ES-I3 (cell line): ENCODE results near the gene SMARCD3.

Experiments
- H3K36me3 ChIP-seq: 2 replicates; pipeline ENCODE4 v1.6.1; 2013; ENCODE audit warnings: mild to moderate bottlenecking, low read length, control low read depth, moderate library complexity; ENCODE audit not compliant: insufficient read depth
- H3K4me1 ChIP-seq: 2 replicates; pipeline ENCODE4 v1.6.1; 2013; ENCODE audit warnings: mild to moderate bottlenecking, control low read depth, low read length; ENCODE audit not compliant: insufficient read depth
- H3K9ac ChIP-seq: 2 replicates; pipeline ENCODE4 v1.6.1; 2013; ENCODE audit warnings: low read depth, mild to moderate bottlenecking, low read length, moderate library complexity
- H3K9me3 ChIP-seq: 2 replicates; pipeline ENCODE4 v1.6.1; 2013; ENCODE audit warnings: mild to moderate bottlenecking, low read length, moderate library complexity; ENCODE audit not compliant: control insufficient read depth, insufficient read depth

Gene SMARCD3

GRCh38 chr7:151248346-151249033 is at the start of gene SMARCD3:
TSS of gene SMARCD3 (minus strand) at chr7:151248694. CDS start at chr7:151248562, 132 bp downstream.
- Histone ChIP-seq H3K9me3 (no peaks in the 10 kb centered on the region; the same call in 1 of the 2 replicates), H3K9ac (peak within 1 kb of the TSS; percentile 56; the same call in 1 of the 2 replicates), H3K36me3 (no peaks in the 10 kb centered on the region), H3K4me1 (peaks cover 13% of the 10 kb centered on the region)

DNA sequence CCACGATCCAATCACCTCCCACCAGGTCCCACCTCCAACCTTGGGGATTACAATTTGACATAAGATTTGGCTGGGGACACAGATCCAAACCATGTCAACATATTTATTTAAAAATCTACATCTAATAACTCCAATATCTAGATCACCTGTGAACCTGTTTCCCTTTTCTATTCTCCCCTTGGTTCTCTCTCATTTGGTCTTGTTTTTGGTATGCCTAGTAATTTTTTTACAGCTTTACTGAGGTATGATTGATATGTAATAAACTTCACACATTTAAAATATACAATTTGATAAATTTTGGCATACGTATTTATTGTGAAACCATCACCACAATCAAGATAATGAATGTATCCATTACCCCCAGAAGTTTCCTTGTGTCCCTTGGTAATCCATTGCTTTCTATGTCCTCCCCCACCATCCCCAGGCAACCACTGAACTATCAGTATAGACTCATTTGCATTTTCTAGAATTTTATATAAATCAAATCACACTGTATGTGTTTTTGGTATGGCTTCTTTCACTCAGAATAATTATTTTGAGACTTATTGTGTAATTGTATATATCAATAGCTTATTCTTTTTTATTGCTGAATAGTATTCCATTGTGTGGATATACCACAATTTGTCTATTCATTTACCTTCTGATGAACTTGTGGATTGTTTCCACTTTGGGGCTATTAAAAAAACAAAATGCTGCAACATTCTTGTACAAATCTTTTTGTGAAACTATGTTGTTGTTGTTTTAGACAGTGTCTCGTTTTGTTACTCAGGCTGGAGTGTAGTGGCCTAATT is 47.9 kb upstream of the SMARCD3 start:
- H3K4me1 ChIP-seq = no peaks in the 10 kb centered on the region
- no peaks in the 10 kb centered on the region for H3K9me3 ChIP-seq
- H3K36me3 ChIP-seq = no peaks in the 10 kb centered on the region
- no peak overlapping the region for H3K9ac ChIP-seq

DNA sequence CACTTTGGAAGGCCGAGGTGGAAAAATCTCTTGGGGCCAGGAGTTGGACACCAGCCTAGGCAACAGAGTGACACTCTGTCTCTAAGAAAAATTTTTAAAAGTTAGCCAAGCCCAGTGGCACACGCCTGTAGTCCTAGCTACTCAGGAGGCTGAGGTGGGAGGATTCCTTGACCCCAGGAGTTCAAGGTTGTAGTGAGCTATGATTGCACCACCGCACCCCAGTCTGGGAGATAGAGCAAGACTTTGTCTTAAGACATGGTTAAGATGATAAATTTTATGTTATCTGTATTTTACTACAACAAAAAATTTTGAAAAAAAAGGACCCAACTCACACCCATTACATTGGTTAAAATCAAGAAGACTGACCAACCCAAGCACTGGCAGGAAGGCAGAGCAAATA is 44.4 kb upstream of the SMARCD3 start:
- Histone ChIP-seq H3K9me3 (no peaks in the 10 kb centered on the region), H3K9ac (no peak overlapping the region), H3K4me1 (no peaks in the 10 kb centered on the region), H3K36me3 (no peaks in the 10 kb centered on the region)

DNA sequence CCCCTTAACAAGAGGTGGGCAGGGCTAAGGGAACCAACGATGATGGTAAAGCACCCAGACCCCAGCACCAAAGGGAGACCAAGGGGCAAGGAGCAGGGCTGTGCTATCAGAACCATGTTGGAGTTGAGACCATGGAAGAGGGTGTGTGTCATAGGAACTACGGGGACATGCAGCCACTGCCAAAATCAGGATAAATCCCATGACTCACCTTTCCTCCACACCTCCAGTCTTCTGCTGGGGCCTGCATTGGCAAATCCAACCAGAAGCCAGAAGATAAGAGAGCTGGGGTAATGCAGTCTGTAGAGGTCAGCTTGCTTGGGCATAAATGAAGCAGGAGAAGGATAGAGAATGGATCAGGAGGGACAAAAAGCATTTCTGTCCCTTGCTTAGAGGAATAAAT is 42.7 kb upstream of the SMARCD3 start:
- Histone ChIP-seq H3K4me1 (no peaks in the 10 kb centered on the region), H3K36me3 (no peaks in the 10 kb centered on the region), H3K9ac (no peak overlapping the region), H3K9me3 (no peaks in the 10 kb centered on the region)

GRCh38 chr7:151290355-151290760 is 41.9 kb upstream of the SMARCD3 start:
- Histone ChIP-seq H3K36me3 (no peaks in the 10 kb centered on the region), H3K9me3 (no peaks in the 10 kb centered on the region), H3K9ac (no peak overlapping the region), H3K4me1 (no peaks in the 10 kb centered on the region)

- Histone ChIP-seq H3K36me3 (no peaks in the 10 kb centered on the region), H3K9ac (no peak overlapping the region), H3K9me3 (no peaks in the 10 kb centered on the region), H3K4me1 (no peaks in the 10 kb centered on the region)
Observed at GRCh38 chr7:151289891-151290290, 41.4 kb upstream of the SMARCD3 start.

GRCh38 chr7:151286148-151286547 is 37.7 kb upstream of the SMARCD3 start:
- no peak overlapping the region for H3K9ac ChIP-seq
- H3K36me3 ChIP-seq = no peaks in the 10 kb centered on the region
- no peaks in the 10 kb centered on the region for H3K4me1 ChIP-seq
- no peaks in the 10 kb centered on the region for H3K9me3 ChIP-seq

GRCh38 chr7:151283302-151283701 is 34.8 kb upstream of the SMARCD3 start:
- Histone ChIP-seq H3K36me3 (no peaks in the 10 kb centered on the region), H3K9ac (no peak overlapping the region), H3K9me3 (no peaks in the 10 kb centered on the region), H3K4me1 (no peaks in the 10 kb centered on the region)

- Histone ChIP-seq H3K9ac (no peak overlapping the region), H3K9me3 (no peaks in the 10 kb centered on the region), H3K4me1 (no peaks in the 10 kb centered on the region; the same call in 1 of the 2 replicates), H3K36me3 (no peaks in the 10 kb centered on the region)
Observed at GRCh38 chr7:151282111-151282510, 33.6 kb upstream of the SMARCD3 start.

DNA sequence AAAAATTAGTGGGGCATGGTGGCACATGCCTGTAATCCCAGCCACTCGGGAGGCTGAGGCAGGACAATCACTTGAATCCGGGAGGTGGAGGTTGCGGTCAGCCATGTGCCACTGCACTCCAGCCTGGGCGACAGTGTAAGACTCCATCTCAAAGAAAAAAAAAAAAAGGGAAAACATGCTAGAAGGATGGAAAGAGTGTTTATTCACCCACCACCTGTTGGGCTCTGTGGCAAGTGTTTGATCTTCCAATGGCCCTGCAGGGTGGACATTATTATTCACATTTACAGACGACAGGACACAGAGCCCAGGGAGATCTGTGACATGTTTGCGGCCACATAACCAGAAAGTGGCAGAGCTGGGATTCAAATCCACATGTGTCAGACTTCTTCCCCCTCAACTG is 33.2 kb upstream of the SMARCD3 start:
- Histone ChIP-seq H3K36me3 (no peaks in the 10 kb centered on the region), H3K4me1 (no peaks in the 10 kb centered on the region; the same call in 1 of the 2 replicates), H3K9ac (no peak overlapping the region), H3K9me3 (no peaks in the 10 kb centered on the region)

GRCh38 chr7:151280388-151281019 is 32.0 kb upstream of the SMARCD3 start:
- Histone ChIP-seq H3K9ac (no peak overlapping the region), H3K9me3 (no peaks in the 10 kb centered on the region), H3K36me3 (no peaks in the 10 kb centered on the region), H3K4me1 (no peaks in the 10 kb centered on the region; the same call in 1 of the 2 replicates)

DNA sequence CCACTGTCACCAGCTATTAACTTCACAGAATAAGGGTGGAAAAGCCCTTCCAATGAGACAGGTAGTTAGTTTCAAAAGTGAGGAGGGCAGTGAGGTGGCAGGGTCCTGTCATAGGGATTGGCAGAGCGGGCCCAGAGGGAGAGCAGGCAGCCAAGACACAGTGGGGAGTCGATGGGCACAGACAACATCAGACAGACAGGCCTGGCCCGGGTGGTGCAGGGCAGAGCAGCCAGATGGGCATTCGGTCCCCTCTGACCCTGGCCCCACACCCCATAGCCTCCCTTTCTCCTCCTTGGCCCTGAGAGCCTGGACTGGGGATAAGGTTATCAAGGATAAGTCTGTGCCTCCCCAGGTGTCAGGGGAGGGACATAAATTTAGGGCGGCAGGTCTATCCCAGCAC is 31.4 kb upstream of the SMARCD3 start:
- Histone ChIP-seq H3K9me3 (no peaks in the 10 kb centered on the region), H3K4me1 (no peaks in the 10 kb centered on the region; the same call in 1 of the 2 replicates), H3K36me3 (no peaks in the 10 kb centered on the region), H3K9ac (no peak overlapping the region)

DNA sequence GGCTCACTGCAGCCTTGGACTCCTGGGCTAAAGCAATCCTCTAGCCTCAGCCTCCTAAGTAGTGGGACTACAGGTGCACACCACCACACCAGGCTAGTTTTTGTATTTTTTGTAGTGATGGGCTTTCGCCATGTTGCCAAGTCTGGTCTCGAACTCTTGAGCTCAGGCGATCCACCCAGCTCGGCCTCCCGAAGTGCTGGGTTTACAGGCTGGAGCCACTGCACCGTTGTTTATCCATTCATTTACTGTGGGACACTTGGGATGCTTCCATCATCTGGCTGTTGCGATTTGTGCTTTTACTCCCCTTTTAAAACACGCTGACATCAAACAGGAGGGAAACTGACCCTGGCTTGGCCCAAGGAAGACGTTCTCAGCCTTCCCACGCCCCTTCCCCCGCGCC is 30.5 kb upstream of the SMARCD3 start:
- Histone ChIP-seq H3K36me3 (no peaks in the 10 kb centered on the region), H3K4me1 (no peaks in the 10 kb centered on the region; the same call in 1 of the 2 replicates), H3K9me3 (no peaks in the 10 kb centered on the region)

DNA sequence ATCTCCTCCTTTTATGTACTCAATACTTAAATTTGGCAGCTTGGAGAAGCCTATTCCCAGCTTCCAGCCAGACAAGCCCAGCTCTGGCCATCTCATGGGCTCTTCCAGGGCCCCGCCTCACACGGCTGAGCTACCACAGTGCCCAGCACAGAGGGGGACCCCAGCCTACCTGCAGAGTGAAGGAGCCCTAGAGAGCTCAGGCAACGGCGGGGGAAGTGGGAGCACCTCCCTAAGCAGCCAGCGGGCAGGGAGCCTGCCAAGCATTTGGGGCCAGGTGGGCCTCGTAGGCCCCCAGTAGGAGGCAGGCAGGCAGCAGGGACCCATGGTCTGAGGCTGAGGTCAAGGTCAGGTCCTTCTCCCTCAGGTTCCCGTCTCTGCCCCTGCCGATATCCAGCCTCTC is 29.1 kb upstream of the SMARCD3 start:
- H3K9me3 ChIP-seq = no peaks in the 10 kb centered on the region
- H3K9ac ChIP-seq = no peak overlapping the region
- no peaks in the 10 kb centered on the region; the same call in 1 of the 2 replicates for H3K4me1 ChIP-seq
- no peaks in the 10 kb centered on the region for H3K36me3 ChIP-seq

More for the DNA sequence above, 30.5 kb upstream of the SMARCD3 start:
- no peak overlapping the region for H3K9ac ChIP-seq
